ENCODE data around the gene PAQR6. TPM values are rescaled to one million over a fixed set of nuclear protein-coding genes. Genes with fewer than 3 reads are reported as not detected.

PAQR6 gene
- total and polyA plus RNA-seq, 9 donors, result 1.2 to 7.7 (median 4.3) TPM

- peaks cover 32% of the 10 kb centered on the region for H3K27me3 ChIP-seq (ENCODE audit: control insufficient read depth, insufficient read depth, low read length)
- H3K27ac ChIP-seq (ENCODE audit: low read length), result no peak overlapping the region
- H3K4me1 ChIP-seq (ENCODE audit: control insufficient read depth, insufficient read depth, low read length), result peaks cover 35% of the 10 kb centered on the region
- no peak overlapping the region for H3K4me3 ChIP-seq (ENCODE audit: low read length)
- no peaks in the 10 kb centered on the region for H3K9me3 ChIP-seq (replicated peaks; ENCODE audit: control insufficient read depth, low read depth, low read length)
- peaks cover 39% of the 10 kb centered on the region for H3K36me3 ChIP-seq (ENCODE audit: control insufficient read depth, insufficient read depth, low read length)
- DNase-seq, result peak; percentile 46
- WGBS (ENCODE audit: insufficient coverage), result 23% methylated on average over 7 of the region's 16 CpGs
Measured at GRCh38 chr1:156246781-156247459, 936 bp downstream of the PAQR6 start.

- Histone ChIP-seq H3K9me3 (replicated peaks; ENCODE audit: control insufficient read depth, low read depth, low read length) (no peaks in the 10 kb centered on the region), H3K4me1 (ENCODE audit: control insufficient read depth, insufficient read depth, low read length) (peaks cover 35% of the 10 kb centered on the region), H3K27me3 (ENCODE audit: control insufficient read depth, insufficient read depth, low read length) (peaks cover 32% of the 10 kb centered on the region), H3K36me3 (ENCODE audit: control insufficient read depth, insufficient read depth, low read length) (peaks cover 39% of the 10 kb centered on the region), H3K27ac (ENCODE audit: low read length) (no peak overlapping the region), H3K4me3 (ENCODE audit: low read length) (no peak overlapping the region)
- 46% methylated on average over 4 of the region's 10 CpGs for WGBS (ENCODE audit: insufficient coverage)
- DNase-seq, result no peak
Measured at GRCh38 chr1:156246241-156246780, 1.5 kb downstream of the PAQR6 start.

DNA sequence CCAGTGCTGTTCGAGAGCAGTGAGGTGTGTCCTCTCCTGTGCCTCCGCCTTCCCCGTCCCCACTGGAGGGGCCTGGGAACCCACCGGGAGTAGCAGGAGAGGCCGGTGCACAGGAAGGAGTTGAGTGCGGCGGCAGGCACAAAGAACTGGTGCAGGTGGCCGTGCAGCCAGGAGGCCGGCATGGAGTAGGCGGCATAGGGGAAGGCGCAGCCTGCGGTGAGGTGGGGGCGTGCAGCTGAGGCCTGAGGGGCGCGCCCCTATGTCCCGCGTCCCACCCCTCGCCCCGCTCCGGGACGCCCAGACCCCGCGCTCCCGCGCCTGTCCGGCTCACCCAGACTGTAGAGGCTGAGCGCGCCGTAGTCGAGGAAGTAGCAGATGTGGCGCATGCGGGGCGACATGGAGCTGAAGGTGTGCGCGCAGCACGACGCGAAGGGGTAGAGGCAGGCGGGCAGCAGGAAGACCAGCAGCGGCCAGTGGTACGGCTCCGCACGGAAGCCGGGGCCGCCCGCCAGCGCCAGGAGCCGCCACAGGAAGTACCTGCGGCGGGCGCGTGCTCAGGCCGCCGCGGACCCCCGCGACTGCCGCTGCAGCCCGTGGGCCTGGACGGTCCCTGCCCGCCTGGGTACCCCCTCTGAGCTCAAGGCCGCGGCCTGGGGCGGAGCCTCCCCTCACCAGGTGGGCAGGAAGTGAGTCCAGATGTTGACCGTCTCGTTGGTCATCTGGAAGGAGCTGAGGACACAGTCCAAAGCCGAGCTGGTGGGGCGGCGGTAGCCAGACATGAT, 2.2 kb downstream of the PAQR6 start:
- DNase-seq, result no peak
- 3% methylated on average over 64 of the region's 69 CpGs for WGBS (ENCODE audit: insufficient coverage)

DNA sequence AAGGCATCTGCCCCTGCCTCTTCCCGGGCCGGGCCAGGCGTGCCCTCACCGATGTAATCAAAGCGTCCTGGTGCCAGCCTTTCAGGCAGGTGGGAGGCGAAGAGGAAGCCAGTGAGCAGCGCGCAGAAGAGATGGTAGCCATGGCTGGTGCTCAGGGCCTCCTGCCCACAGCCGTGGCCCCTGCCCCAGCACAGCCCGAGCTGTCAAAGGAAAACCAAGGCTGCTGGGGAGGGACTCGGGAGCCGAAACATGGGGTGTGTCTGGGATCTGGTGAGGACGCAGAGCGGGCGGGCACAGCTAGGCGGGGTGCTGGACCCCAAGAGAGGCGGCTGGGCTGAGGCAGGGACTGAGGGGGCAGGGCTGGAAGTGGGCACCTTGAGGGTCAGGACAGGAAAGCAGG, 3.1 kb downstream of the PAQR6 start:
- peaks cover 35% of the 10 kb centered on the region for H3K36me3 ChIP-seq (ENCODE audit: control insufficient read depth, insufficient read depth, low read length)
- H3K9me3 ChIP-seq (replicated peaks; ENCODE audit: control insufficient read depth, low read depth, low read length), result no peaks in the 10 kb centered on the region
- H3K27ac ChIP-seq (ENCODE audit: low read length), result no peak overlapping the region
- WGBS (ENCODE audit: insufficient coverage), result 81% methylated on average over 17 of the region's 17 CpGs
- no peak overlapping the region for H3K4me3 ChIP-seq (ENCODE audit: low read length)
- peaks cover 32% of the 10 kb centered on the region for H3K27me3 ChIP-seq (ENCODE audit: control insufficient read depth, insufficient read depth, low read length)
- no peak for DNase-seq
- peaks cover 32% of the 10 kb centered on the region for H3K4me1 ChIP-seq (ENCODE audit: control insufficient read depth, insufficient read depth, low read length)

More for the DNA sequence above, 2.2 kb downstream of the PAQR6 start:
- H3K36me3 ChIP-seq (ENCODE audit: control insufficient read depth, insufficient read depth, low read length), result peaks cover 39% of the 10 kb centered on the region
- H3K4me3 ChIP-seq (ENCODE audit: low read length), result peak overlapping the region; percentile 10
- peaks cover 32% of the 10 kb centered on the region for H3K27me3 ChIP-seq (ENCODE audit: control insufficient read depth, insufficient read depth, low read length)
- H3K9me3 ChIP-seq (replicated peaks; ENCODE audit: control insufficient read depth, low read depth, low read length), result no peaks in the 10 kb centered on the region
- H3K4me1 ChIP-seq (ENCODE audit: control insufficient read depth, insufficient read depth, low read length), result peaks cover 32% of the 10 kb centered on the region
- H3K27ac ChIP-seq (ENCODE audit: low read length), result no peak overlapping the region

DNA sequence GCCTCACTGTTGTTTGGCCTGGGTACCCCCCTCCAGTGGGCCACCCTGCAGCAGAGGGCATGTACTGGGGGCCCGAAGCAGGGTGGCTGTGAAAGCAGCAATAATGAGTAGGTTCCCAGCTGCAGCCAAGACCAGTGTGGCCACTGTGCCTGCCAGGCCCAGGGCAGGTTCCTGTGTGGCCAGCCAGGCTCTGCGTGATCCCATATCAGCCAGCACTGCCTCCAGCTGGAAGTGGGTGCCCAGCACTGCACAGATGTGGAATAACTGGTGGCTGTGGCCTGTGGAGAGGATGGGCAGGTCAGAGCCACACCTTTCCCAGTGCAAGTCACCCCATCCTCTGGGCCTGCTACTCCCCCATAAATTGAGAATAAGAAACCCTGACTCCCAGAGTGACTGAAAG, 3.7 kb downstream of the PAQR6 start:
- peaks cover 35% of the 10 kb centered on the region for H3K36me3 ChIP-seq (ENCODE audit: control insufficient read depth, insufficient read depth, low read length)
- H3K27ac ChIP-seq (ENCODE audit: low read length), result no peak overlapping the region
- H3K4me3 ChIP-seq (ENCODE audit: low read length), result no peak overlapping the region
- WGBS (ENCODE audit: insufficient coverage), result 61% methylated on average over 2 of the region's 2 CpGs
- no peaks in the 10 kb centered on the region for H3K9me3 ChIP-seq (replicated peaks; ENCODE audit: control insufficient read depth, low read depth, low read length)
- H3K27me3 ChIP-seq (ENCODE audit: control insufficient read depth, insufficient read depth, low read length), result peaks cover 32% of the 10 kb centered on the region
- DNase-seq, result no peak
- H3K4me1 ChIP-seq (ENCODE audit: control insufficient read depth, insufficient read depth, low read length), result peaks cover 32% of the 10 kb centered on the region

DNA sequence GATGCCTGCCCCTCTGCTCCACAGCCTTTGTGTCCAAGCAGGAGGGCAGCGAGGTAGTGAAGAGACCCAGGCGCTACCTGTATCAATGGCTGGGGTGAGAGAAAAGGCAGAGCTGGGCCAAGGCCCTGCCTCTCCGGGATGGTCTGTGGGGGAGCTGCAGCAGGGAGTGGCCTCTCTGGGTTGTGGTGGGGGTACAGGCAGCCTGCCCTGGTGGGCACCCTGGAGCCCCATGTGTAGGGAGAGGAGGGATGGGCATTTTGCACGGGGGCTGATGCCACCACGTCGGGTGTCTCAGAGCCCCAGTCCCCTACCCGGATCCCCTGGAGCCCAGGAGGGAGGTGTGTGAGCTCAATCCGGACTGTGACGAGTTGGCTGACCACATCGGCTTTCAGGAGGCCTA, 5.1 kb downstream of the PAQR6 start:
- no peak overlapping the region for H3K27ac ChIP-seq (ENCODE audit: low read length)
- no peaks in the 10 kb centered on the region for H3K9me3 ChIP-seq (replicated peaks; ENCODE audit: control insufficient read depth, low read depth, low read length)
- H3K4me3 ChIP-seq (ENCODE audit: low read length), result no peak overlapping the region
- peaks cover 26% of the 10 kb centered on the region for H3K4me1 ChIP-seq (ENCODE audit: control insufficient read depth, insufficient read depth, low read length)
- DNase-seq, result no peak
- H3K36me3 ChIP-seq (ENCODE audit: control insufficient read depth, insufficient read depth, low read length), result peaks cover 42% of the 10 kb centered on the region
- WGBS (ENCODE audit: insufficient coverage), result 62% methylated on average over 8 of the region's 10 CpGs
- H3K27me3 ChIP-seq (ENCODE audit: control insufficient read depth, insufficient read depth, low read length), result peaks cover 32% of the 10 kb centered on the region

DNA sequence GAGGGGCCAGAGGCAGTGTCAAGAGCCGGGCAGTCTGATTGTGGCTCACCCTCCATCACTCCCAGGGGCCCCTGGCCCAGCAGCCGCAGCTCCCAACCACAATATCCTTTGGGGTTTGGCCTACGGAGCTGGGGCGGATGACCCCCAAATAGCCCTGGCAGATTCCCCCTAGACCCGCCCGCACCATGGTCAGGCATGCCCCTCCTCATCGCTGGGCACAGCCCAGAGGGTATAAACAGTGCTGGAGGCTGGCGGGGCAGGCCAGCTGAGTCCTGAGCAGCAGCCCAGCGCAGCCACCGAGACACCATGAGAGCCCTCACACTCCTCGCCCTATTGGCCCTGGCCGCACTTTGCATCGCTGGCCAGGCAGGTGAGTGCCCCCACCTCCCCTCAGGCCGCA, 5.9 kb downstream of the PAQR6 start, which contains the start of gene BGLAP:
TSS of gene BGLAP (plus strand) at position 259 of the 400 bp plus-strand sequence. CDS start at position 307, 48 bp downstream.
- H3K27me3 ChIP-seq (ENCODE audit: control insufficient read depth, insufficient read depth, low read length), result peaks cover 29% of the 10 kb centered on the region
- peaks cover 18% of the 10 kb centered on the region for H3K4me1 ChIP-seq (ENCODE audit: control insufficient read depth, insufficient read depth, low read length)
- no peak for DNase-seq
- H3K36me3 ChIP-seq (ENCODE audit: control insufficient read depth, insufficient read depth, low read length), result peaks cover 45% of the 10 kb centered on the region
- WGBS (ENCODE audit: insufficient coverage), result 77% methylated on average over 9 of the region's 14 CpGs
- no peak within 1 kb of the TSS for H3K4me3 ChIP-seq (ENCODE audit: low read length)
- H3K27ac ChIP-seq (ENCODE audit: low read length), result no peak within 1 kb of the TSS
- H3K9me3 ChIP-seq (replicated peaks; ENCODE audit: control insufficient read depth, low read depth, low read length), result no peaks in the 10 kb centered on the region

- H3K4me1 ChIP-seq (ENCODE audit: control insufficient read depth, insufficient read depth, low read length), result peaks cover 12% of the 10 kb centered on the region
- H3K27ac ChIP-seq (ENCODE audit: low read length), result no peak overlapping the region
- 61% methylated on average over 15 of the region's 15 CpGs for WGBS (ENCODE audit: insufficient coverage)
- no peak for DNase-seq
- H3K9me3 ChIP-seq (replicated peaks; ENCODE audit: control insufficient read depth, low read depth, low read length), result no peaks in the 10 kb centered on the region
- H3K4me3 ChIP-seq (ENCODE audit: low read length), result no peak overlapping the region
- H3K36me3 ChIP-seq (ENCODE audit: control insufficient read depth, insufficient read depth, low read length), result peaks cover 51% of the 10 kb centered on the region
- peaks cover 23% of the 10 kb centered on the region for H3K27me3 ChIP-seq (ENCODE audit: control insufficient read depth, insufficient read depth, low read length)
Measured at GRCh38 chr1:156241311-156241811, 6.5 kb downstream of the PAQR6 start.

- Histone ChIP-seq H3K27me3 (ENCODE audit: control insufficient read depth, insufficient read depth, low read length) (no peaks in the 10 kb centered on the region), H3K36me3 (ENCODE audit: control insufficient read depth, insufficient read depth, low read length) (peaks cover 72% of the 10 kb centered on the region), H3K27ac (ENCODE audit: low read length) (no peak overlapping the region), H3K4me1 (ENCODE audit: control insufficient read depth, insufficient read depth, low read length) (no peaks in the 10 kb centered on the region), H3K9me3 (replicated peaks; ENCODE audit: control insufficient read depth, low read depth, low read length) (no peaks in the 10 kb centered on the region), H3K4me3 (ENCODE audit: low read length) (no peak overlapping the region)
- no peak for DNase-seq
- WGBS (ENCODE audit: insufficient coverage), result 91% methylated on average over 4 of the region's 5 CpGs
Measured at GRCh38 chr1:156238248-156238647, 9.6 kb downstream of the PAQR6 start.

DNA sequence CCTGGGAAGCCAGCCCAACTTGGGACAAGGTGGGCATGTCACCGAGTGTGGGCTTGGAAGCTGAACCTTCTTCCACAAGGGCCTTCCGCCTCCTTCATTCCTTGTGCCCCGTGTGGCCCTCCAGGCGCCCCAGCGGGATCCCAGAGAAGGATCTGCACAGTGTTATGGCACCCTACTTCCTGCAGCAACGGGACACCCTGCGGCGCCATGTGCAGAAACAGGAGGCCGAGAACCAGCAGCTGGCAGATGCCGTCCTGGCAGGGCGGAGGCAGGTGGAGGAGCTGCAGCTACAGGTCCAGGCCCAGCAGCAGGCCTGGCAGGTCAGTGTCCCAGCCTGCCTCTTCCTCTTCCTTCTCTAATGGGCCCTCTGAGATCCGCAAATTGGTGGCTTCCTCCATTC, 11.7 kb downstream of the PAQR6 start:
- no peak for DNase-seq
- no peak overlapping the region for H3K27ac ChIP-seq (ENCODE audit: low read length)
- no peaks in the 10 kb centered on the region for H3K9me3 ChIP-seq (replicated peaks; ENCODE audit: control insufficient read depth, low read depth, low read length)
- WGBS (ENCODE audit: insufficient coverage), result 90% methylated on average over 12 of the region's 12 CpGs
- H3K36me3 ChIP-seq (ENCODE audit: control insufficient read depth, insufficient read depth, low read length), result peaks cover 69% of the 10 kb centered on the region
- no peaks in the 10 kb centered on the region for H3K4me1 ChIP-seq (ENCODE audit: control insufficient read depth, insufficient read depth, low read length)
- H3K27me3 ChIP-seq (ENCODE audit: control insufficient read depth, insufficient read depth, low read length), result no peaks in the 10 kb centered on the region
- H3K4me3 ChIP-seq (ENCODE audit: low read length), result no peak overlapping the region

Measured in muscle of leg (tissue), 11 donors.